Erythroblast (primary cell): ENCODE results near the gene TRPM8.

Experiments
- GATA1 ChIP-seq: IDR thresholded peaks from 2 replicates; pipeline ENCODE4 v1.6.1; 2011; ENCODE audit warnings: low read depth, mild to moderate bottlenecking, control low read depth, low read length, moderate library complexity
- POLR2A ChIP-seq: IDR thresholded peaks from 2 replicates; pipeline ENCODE4 v1.6.1; 2011; ENCODE audit warnings: mild to moderate bottlenecking, low read length

GRCh38 chr2:234001380-234002160 is 84.4 kb downstream of the TRPM8 start:
- TF ChIP-seq POLR2A = no peak
- TF ChIP-seq GATA1 = no peak
